Right lobe of liver (tissue), 4 donors: ENCODE data around the gene ADH7.

Experiments
- CTCF ChIP-seq, 4 donors: fragments of 200-600 bp in 3 of 4; fragments of 450-650 bp in 1 of 4; IDR thresholded peaks; one replicate each; pipeline versions ENCODE4 v1.5.1 to v1.8.0; 2016 to 2022; ENCODE audit warnings: antibody characterized with exemption in 4 of 4, mild to moderate bottlenecking in 2 of 4
- POLR2A ChIP-seq: fragments of 450-650 bp; IDR thresholded peaks from one replicate; pipeline ENCODE4 v1.6.1; 2017; ENCODE audit warnings: antibody characterized with exemption, mild to moderate bottlenecking
- donor health status: DM: no; HTN: no; CAD: no.
- donor health status: DM: no; HTN: no; CAD: no.
- donor health status: DM: no; HTN: yes; CAD: no.

- TF ChIP-seq CTCF (IDR thresholded peaks at IDR 0.05) (no peak), POLR2A (no peak)
These were observed 25.1 kb downstream of the ADH7 start for GRCh38 chr4:99410075-99410474.
